Measurements from ENCODE around the gene GULP1. TPM values are rescaled to one million over a fixed set of nuclear protein-coding genes. Genes with fewer than 3 reads are reported as not detected.

The GULP1 gene
- total and polyA plus RNA-seq, 2 experiments from 2014 or later = 94.6 to 181 TPM

DNA sequence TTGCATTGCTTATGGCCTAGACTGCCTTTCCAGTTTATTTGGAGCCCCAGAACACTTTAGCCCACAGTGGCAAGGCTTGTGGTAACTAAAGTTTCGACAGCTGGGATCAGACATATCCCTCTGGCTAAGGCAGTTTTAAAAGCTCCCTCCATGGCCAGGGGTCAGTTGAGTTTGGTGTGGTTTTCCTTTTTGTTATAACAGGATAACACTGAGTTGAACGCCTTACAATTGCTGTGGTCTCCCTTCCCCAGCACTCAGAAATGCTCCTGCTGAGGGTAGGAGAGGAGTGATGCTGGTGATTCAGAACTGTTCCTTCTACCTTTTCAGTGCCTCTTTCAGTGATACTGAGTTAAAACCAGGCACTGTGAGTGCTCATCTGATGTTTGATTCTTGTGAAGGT lies 182.6 kb downstream of the GULP1 start:
- Histone ChIP-seq H3K4me1 (ENCODE audit: insufficient read depth) (peaks cover 54% of the 10 kb centered on the region), H3K4me2 (no peak overlapping the region), H3K27me3 (ENCODE audit: insufficient read depth) (no peaks in the 10 kb centered on the region), H4K20me1 (replicated peaks; ENCODE audit: insufficient read depth) (peaks cover 15% of the 10 kb centered on the region; the same call in 1 of the 2 replicates), H3F3A (replicated peaks; ENCODE audit: low read depth) (no peaks in the 10 kb centered on the region), H3K9me2 (ENCODE audit: insufficient read depth) (peaks cover 8% of the 10 kb centered on the region; the same call in 1 of the 2 replicates), H2AFZ (no peak overlapping the region), H3K79me2 (replicated peaks; ENCODE audit: insufficient read depth) (peaks cover 82% of the 10 kb centered on the region), H3K4me3 (no peak overlapping the region), H3K27ac (ENCODE audit: low read depth) (peak overlapping the region; percentile 57), H3K36me3 (ENCODE audit: insufficient read depth) (no peaks in the 10 kb centered on the region)
- TF ChIP-seq, protein P1, sequence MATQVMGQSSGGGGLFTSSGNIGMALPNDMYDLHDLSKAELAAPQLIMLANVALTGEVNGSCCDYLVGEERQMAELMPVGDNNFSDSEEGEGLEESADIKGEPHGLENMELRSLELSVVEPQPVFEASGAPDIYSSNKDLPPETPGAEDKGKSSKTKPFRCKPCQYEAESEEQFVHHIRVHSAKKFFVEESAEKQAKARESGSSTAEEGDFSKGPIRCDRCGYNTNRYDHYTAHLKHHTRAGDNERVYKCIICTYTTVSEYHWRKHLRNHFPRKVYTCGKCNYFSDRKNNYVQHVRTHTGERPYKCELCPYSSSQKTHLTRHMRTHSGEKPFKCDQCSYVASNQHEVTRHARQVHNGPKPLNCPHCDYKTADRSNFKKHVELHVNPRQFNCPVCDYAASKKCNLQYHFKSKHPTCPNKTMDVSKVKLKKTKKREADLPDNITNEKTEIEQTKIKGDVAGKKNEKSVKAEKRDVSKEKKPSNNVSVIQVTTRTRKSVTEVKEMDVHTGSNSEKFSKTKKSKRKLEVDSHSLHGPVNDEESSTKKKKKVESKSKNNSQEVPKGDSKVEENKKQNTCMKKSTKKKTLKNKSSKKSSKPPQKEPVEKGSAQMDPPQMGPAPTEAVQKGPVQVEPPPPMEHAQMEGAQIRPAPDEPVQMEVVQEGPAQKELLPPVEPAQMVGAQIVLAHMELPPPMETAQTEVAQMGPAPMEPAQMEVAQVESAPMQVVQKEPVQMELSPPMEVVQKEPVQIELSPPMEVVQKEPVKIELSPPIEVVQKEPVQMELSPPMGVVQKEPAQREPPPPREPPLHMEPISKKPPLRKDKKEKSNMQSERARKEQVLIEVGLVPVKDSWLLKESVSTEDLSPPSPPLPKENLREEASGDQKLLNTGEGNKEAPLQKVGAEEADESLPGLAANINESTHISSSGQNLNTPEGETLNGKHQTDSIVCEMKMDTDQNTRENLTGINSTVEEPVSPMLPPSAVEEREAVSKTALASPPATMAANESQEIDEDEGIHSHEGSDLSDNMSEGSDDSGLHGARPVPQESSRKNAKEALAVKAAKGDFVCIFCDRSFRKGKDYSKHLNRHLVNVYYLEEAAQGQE (IDR thresholded peaks at IDR 0.05; ENCODE audit: unreplicated experiment) = no peak
- TF ChIP-seq, protein P2, sequence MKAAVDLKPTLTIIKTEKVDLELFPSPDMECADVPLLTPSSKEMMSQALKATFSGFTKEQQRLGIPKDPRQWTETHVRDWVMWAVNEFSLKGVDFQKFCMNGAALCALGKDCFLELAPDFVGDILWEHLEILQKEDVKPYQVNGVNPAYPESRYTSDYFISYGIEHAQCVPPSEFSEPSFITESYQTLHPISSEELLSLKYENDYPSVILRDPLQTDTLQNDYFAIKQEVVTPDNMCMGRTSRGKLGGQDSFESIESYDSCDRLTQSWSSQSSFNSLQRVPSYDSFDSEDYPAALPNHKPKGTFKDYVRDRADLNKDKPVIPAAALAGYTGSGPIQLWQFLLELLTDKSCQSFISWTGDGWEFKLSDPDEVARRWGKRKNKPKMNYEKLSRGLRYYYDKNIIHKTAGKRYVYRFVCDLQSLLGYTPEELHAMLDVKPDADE (IDR thresholded peaks at IDR 0.05) = no peak
- TF ChIP-seq POLR2AphosphoS5 (IDR thresholded peaks at IDR 0.05; ENCODE audit: low read depth) (no peak), ZNF114 (CRISPR knock-in tag; IDR thresholded peaks at IDR 0.05) (no peak), STAT1 (IDR thresholded peaks at IDR 0.05; ENCODE audit: unreplicated experiment) (no peak), EZH2 (IDR thresholded peaks at IDR 0.05; ENCODE audit: low read depth, unreplicated experiment) (no peak), NANOG (IDR thresholded peaks at IDR 0.05; ENCODE audit: borderline replicate concordance) (no peak), JUNB (IDR thresholded peaks at IDR 0.05; ENCODE audit: unreplicated experiment) (no peak), CREB1 (CRISPR knock-in tag; IDR thresholded peaks at IDR 0.05; ENCODE audit: low read depth) (no peak), ZNF331 (CRISPR knock-in tag; IDR thresholded peaks at IDR 0.05; ENCODE audit: low read depth) (no peak)
- TF ChIP-seq, protein P3, sequence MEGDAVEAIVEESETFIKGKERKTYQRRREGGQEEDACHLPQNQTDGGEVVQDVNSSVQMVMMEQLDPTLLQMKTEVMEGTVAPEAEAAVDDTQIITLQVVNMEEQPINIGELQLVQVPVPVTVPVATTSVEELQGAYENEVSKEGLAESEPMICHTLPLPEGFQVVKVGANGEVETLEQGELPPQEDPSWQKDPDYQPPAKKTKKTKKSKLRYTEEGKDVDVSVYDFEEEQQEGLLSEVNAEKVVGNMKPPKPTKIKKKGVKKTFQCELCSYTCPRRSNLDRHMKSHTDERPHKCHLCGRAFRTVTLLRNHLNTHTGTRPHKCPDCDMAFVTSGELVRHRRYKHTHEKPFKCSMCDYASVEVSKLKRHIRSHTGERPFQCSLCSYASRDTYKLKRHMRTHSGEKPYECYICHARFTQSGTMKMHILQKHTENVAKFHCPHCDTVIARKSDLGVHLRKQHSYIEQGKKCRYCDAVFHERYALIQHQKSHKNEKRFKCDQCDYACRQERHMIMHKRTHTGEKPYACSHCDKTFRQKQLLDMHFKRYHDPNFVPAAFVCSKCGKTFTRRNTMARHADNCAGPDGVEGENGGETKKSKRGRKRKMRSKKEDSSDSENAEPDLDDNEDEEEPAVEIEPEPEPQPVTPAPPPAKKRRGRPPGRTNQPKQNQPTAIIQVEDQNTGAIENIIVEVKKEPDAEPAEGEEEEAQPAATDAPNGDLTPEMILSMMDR (conservative IDR thresholded peaks at IDR 0.05; ENCODE audit: low read depth in 2 of 2) = no peak
- TF ChIP-seq, protein P4, sequence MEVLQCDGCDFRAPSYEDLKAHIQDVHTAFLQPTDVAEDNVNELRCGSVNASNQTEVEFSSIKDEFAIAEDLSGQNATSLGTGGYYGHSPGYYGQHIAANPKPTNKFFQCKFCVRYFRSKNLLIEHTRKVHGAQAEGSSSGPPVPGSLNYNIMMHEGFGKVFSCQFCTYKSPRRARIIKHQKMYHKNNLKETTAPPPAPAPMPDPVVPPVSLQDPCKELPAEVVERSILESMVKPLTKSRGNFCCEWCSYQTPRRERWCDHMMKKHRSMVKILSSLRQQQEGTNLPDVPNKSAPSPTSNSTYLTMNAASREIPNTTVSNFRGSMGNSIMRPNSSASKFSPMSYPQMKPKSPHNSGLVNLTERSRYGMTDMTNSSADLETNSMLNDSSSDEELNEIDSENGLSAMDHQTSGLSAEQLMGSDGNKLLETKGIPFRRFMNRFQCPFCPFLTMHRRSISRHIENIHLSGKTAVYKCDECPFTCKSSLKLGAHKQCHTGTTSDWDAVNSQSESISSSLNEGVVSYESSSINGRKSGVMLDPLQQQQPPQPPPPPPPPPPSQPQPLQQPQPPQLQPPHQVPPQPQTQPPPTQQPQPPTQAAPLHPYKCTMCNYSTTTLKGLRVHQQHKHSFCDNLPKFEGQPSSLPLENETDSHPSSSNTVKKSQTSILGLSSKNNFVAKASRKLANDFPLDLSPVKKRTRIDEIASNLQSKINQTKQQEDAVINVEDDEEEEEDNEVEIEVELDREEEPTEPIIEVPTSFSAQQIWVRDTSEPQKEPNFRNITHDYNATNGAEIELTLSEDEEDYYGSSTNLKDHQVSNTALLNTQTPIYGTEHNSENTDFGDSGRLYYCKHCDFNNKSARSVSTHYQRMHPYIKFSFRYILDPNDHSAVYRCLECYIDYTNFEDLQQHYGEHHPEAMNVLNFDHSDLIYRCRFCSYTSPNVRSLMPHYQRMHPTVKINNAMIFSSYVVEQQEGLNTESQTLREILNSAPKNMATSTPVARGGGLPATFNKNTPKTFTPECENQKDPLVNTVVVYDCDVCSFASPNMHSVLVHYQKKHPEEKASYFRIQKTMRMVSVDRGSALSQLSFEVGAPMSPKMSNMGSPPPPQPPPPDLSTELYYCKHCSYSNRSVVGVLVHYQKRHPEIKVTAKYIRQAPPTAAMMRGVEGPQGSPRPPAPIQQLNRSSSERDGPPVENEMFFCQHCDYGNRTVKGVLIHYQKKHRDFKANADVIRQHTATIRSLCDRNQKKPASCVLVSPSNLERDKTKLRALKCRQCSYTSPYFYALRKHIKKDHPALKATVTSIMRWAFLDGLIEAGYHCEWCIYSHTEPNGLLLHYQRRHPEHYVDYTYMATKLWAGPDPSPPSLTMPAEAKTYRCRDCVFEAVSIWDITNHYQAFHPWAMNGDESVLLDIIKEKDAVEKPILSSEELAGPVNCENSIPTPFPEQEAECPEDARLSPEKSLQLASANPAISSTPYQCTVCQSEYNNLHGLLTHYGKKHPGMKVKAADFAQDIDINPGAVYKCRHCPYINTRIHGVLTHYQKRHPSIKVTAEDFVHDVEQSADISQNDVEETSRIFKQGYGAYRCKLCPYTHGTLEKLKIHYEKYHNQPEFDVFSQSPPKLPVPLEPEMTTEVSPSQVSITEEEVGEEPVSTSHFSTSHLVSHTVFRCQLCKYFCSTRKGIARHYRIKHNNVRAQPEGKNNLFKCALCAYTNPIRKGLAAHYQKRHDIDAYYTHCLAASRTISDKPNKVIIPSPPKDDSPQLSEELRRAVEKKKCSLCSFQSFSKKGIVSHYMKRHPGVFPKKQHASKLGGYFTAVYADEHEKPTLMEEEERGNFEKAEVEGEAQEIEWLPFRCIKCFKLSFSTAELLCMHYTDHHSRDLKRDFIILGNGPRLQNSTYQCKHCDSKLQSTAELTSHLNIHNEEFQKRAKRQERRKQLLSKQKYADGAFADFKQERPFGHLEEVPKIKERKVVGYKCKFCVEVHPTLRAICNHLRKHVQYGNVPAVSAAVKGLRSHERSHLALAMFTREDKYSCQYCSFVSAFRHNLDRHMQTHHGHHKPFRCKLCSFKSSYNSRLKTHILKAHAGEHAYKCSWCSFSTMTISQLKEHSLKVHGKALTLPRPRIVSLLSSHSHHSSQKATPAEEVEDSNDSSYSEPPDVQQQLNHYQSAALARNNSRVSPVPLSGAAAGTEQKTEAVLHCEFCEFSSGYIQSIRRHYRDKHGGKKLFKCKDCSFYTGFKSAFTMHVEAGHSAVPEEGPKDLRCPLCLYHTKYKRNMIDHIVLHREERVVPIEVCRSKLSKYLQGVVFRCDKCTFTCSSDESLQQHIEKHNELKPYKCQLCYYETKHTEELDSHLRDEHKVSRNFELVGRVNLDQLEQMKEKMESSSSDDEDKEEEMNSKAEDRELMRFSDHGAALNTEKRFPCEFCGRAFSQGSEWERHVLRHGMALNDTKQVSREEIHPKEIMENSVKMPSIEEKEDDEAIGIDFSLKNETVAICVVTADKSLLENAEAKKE (CRISPR knock-in tag; IDR thresholded peaks at IDR 0.05) = no peak
- Mint-ChIP-seq H3K4me1 (peaks cover 58% of the 10 kb centered on the region), H3K27me3 (ENCODE audit: insufficient read depth, low read depth, poor library complexity) (peaks cover 5% of the 10 kb centered on the region), H3K27ac (no peak overlapping the region), H3K36me3 (ENCODE audit: low read depth) (peaks cover 24% of the 10 kb centered on the region), H3K9me3 (peaks cover 6% of the 10 kb centered on the region), H3K4me3 (no peak overlapping the region)
- DNase-seq (ENCODE audit: low spot score) (no peak), ATAC-seq (peak; percentile 63)

Data from GM23338 (cell line).